GM23248 (cell line): Measurements from ENCODE around the gene COX8C.

ENCODE experiments used
- EZH2 ChIP-seq: fragments of 200-600 bp; sonication (generic); IDR thresholded peaks from 2 replicates; pipeline ENCODE4 v1.6.1; 2018; ENCODE audit warnings: antibody characterized with exemption, mild to moderate bottlenecking; ENCODE audit not compliant: insufficient read depth, poor library complexity, severe bottlenecking
- EZH2phosphoT487 ChIP-seq: fragments of 200-600 bp; sonication (generic); IDR thresholded peaks from 2 replicates; pipeline ENCODE4 v1.6.1; 2018; ENCODE audit warnings: antibody characterized with exemption, moderate library complexity, mild to moderate bottlenecking, low read depth; ENCODE audit not compliant: insufficient read depth

DNA sequence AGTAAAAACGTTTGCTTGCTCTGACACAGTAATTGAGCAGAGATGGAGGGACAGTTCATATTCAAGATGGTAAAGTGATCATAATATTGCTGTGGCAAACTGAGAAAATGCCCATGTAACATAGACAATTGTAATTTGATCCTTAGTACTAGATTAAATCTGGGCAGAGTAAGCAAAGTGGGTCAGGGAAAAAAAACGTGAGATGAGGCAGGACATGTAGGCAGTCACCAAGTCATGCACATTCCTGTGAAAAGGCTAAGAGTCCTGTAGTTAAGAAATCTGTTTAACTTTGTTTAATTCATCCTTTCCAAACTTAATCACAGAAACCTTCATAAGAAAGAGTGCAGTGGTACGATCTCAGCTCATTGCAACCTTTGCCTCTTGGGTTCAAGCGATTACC lies 30.3 kb upstream of the COX8C start:
- no peak for TF ChIP-seq EZH2
- TF ChIP-seq EZH2phosphoT487: no peak
